ENCODE data around the gene ZNF784. TPM values are rescaled to one million over a fixed set of nuclear protein-coding genes. Genes with fewer than 3 reads are reported as not detected.

The ZNF784 gene
- total and polyA plus RNA-seq, 2 of the 13 experiments (the other 11 are each of a cell fraction or from before 2014, with no cell fraction given) = 4.1 to 4.2 TPM

- TF ChIP-seq E2F2 (CRISPR knock-in tag; IDR thresholded peaks at IDR 0.05; ENCODE audit: borderline replicate concordance) (peak; percentile 37; the same call in 1 of the 2 replicates), ZFP36L2 (CRISPR knock-in tag; IDR thresholded peaks at IDR 0.05) (no peak), GLI4 (CRISPR knock-in tag; IDR thresholded peaks at IDR 0.05; ENCODE audit: borderline replicate concordance) (peak; percentile 52; the same call in 1 of the 2 replicates), MNT (IDR thresholded peaks at IDR 0.05) (peak; percentile 65), KDM1A (CRISPR knock-in tag; IDR thresholded peaks at IDR 0.05) (no peak), ZKSCAN8 (CRISPR knock-in tag; IDR thresholded peaks at IDR 0.05; ENCODE audit: borderline replicate concordance) (no peak), ZNF326 (CRISPR knock-in tag; IDR thresholded peaks at IDR 0.05; ENCODE audit: borderline replicate concordance) (no peak), KLF15 (CRISPR knock-in tag; IDR thresholded peaks at IDR 0.05; ENCODE audit: borderline replicate concordance) (no peak), TP53 (CRISPR knock-in tag; conservative IDR thresholded peaks at IDR 0.05) (no peak), PHF20 (CRISPR knock-in tag; IDR thresholded peaks at IDR 0.05) (peak; percentile 63; the same call in 1 of the 2 replicates), PHF8 (CRISPR knock-in tag; IDR thresholded peaks at IDR 0.05) (peak; percentile 59), AHR (CRISPR knock-in tag; IDR thresholded peaks at IDR 0.05) (0 out of 2 replicates have a peak, but pooled peaks have one; percentile 29), KAT8 (CRISPR knock-in tag; IDR thresholded peaks at IDR 0.05) (peak; percentile 69), HNRNPUL1 (IDR thresholded peaks at IDR 0.05; ENCODE audit: low read depth, low read length) (no peak), YEATS4 (CRISPR knock-in tag; IDR thresholded peaks at IDR 0.05; ENCODE audit: borderline replicate concordance) (peak; percentile 96), FIP1L1 (IDR thresholded peaks at IDR 0.05; ENCODE audit: borderline replicate concordance, insufficient read depth, low read depth, low read length) (no peak), ISX (CRISPR knock-in tag; conservative IDR thresholded peaks at IDR 0.05) (no peak)
- TF ChIP-seq, protein P1, sequence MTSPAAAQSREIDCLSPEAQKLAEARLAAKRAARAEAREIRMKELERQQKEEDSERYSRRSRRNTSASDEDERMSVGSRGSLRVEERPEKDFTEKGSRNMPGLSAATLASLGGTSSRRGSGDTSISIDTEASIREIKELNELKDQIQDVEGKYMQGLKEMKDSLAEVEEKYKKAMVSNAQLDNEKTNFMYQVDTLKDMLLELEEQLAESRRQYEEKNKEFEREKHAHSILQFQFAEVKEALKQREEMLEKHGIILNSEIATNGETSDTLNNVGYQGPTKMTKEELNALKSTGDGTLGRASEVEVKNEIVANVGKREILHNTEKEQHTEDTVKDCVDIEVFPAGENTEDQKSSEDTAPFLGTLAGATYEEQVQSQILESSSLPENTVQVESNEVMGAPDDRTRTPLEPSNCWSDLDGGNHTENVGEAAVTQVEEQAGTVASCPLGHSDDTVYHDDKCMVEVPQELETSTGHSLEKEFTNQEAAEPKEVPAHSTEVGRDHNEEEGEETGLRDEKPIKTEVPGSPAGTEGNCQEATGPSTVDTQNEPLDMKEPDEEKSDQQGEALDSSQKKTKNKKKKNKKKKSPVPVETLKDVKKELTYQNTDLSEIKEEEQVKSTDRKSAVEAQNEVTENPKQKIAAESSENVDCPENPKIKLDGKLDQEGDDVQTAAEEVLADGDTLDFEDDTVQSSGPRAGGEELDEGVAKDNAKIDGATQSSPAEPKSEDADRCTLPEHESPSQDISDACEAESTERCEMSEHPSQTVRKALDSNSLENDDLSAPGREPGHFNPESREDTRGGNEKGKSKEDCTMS (CRISPR knock-in tag; conservative IDR thresholded peaks at IDR 0.05) = no peak
- TF ChIP-seq, protein P2, sequence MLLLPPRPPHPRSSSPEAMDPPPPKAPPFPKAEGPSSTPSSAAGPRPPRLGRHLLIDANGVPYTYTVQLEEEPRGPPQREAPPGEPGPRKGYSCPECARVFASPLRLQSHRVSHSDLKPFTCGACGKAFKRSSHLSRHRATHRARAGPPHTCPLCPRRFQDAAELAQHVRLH (CRISPR knock-in tag; IDR thresholded peaks at IDR 0.05; ENCODE audit: borderline replicate concordance, low read depth) = no peak
- TF ChIP-seq, protein P3, sequence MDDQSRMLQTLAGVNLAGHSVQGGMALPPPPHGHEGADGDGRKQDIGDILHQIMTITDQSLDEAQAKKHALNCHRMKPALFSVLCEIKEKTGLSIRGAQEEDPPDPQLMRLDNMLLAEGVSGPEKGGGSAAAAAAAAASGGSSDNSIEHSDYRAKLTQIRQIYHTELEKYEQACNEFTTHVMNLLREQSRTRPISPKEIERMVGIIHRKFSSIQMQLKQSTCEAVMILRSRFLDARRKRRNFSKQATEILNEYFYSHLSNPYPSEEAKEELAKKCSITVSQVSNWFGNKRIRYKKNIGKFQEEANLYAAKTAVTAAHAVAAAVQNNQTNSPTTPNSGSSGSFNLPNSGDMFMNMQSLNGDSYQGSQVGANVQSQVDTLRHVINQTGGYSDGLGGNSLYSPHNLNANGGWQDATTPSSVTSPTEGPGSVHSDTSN (CRISPR knock-in tag; IDR thresholded peaks at IDR 0.05; ENCODE audit: borderline replicate concordance) = no peak
These were observed 30.7 kb upstream of the ZNF784 start, which contains the start of gene U2AF2 (continued) for GRCh38 chr19:55654868-55655647.

All from HepG2 (cell line).